Measurements from ENCODE around the gene STAP1. TPM values are rescaled to one million over a fixed set of nuclear protein-coding genes. Genes with fewer than 3 reads are reported as not detected.
A peak's percentile ranks its signal among the peaks of the same experiment; 100 is the strongest.

Gene STAP1
- polyA plus RNA-seq, 1 donor (not counting 4 experiments of a cell fraction or from before 2014, with no cell fraction given): not detected

DNA sequence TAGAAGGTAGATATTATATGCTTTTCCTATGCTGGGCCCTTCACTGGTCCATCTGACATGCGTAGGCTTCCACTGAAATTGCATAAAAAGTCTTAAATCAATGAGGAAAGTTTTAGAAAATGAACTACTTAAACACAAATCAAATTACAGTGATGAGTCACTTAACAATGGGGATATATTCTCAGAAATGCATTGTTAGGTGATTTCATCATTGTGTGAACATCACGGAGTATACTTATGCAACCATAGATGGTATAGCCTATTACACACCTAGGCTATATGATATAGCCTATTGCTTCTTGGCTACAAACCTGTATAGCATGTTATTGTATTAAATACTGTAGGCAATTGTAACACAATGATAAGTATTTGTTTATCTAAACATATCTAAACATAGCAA is 10.3 kb downstream of the STAP1 start:
- H3K27ac ChIP-seq (ENCODE audit: control insufficient read depth, insufficient read depth, low read length): no peak overlapping the region
- no peaks in the 10 kb centered on the region for H3K79me2 ChIP-seq (ENCODE audit: control insufficient read depth, insufficient read depth, low read length)
- no peak overlapping the region for H3K4me3 ChIP-seq (ENCODE audit: control insufficient read depth in 2 of 3, extremely low read depth in 1 of 3, insufficient read depth in 2 of 3, low read depth in 1 of 3, low read length in 3 of 3)
- DNase-seq (ENCODE audit: low read depth, low spot score) (no peak), FAIRE-seq (peak; percentile 64)
- no peak overlapping the region for H3K4me2 ChIP-seq (ENCODE audit: control insufficient read depth, extremely low read depth, insufficient read depth, low read depth, low read length)
- H3K27me3 ChIP-seq (ENCODE audit: control insufficient read depth, extremely low read depth, insufficient read depth, low read length): no peaks in the 10 kb centered on the region
- H3K9ac ChIP-seq (ENCODE audit: control insufficient read depth, extremely low read depth, insufficient read depth, low read length): no peak overlapping the region
- H3K36me3 ChIP-seq (ENCODE audit: control insufficient read depth in 2 of 2, extremely low read depth in 1 of 2, insufficient read depth in 2 of 2, low read length in 2 of 2): no peaks in the 10 kb centered on the region
- H3K4me1 ChIP-seq (ENCODE audit: control insufficient read depth, extremely low read depth, insufficient read depth, low read length): peaks cover 4% of the 10 kb centered on the region
- H4K20me1 ChIP-seq (ENCODE audit: control insufficient read depth, extremely low read depth, insufficient read depth, low read length): no peaks in the 10 kb centered on the region
- H2AFZ ChIP-seq (ENCODE audit: control insufficient read depth, low read length): no peak overlapping the region
- dilution Hi-C loops (cut with MboI; ENCODE audit: extremely low pct_ligation_motif_present, low sequenced_read_pairs): no loop called here
- TF ChIP-seq, protein P1, sequence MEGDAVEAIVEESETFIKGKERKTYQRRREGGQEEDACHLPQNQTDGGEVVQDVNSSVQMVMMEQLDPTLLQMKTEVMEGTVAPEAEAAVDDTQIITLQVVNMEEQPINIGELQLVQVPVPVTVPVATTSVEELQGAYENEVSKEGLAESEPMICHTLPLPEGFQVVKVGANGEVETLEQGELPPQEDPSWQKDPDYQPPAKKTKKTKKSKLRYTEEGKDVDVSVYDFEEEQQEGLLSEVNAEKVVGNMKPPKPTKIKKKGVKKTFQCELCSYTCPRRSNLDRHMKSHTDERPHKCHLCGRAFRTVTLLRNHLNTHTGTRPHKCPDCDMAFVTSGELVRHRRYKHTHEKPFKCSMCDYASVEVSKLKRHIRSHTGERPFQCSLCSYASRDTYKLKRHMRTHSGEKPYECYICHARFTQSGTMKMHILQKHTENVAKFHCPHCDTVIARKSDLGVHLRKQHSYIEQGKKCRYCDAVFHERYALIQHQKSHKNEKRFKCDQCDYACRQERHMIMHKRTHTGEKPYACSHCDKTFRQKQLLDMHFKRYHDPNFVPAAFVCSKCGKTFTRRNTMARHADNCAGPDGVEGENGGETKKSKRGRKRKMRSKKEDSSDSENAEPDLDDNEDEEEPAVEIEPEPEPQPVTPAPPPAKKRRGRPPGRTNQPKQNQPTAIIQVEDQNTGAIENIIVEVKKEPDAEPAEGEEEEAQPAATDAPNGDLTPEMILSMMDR (optimal IDR thresholded peaks at IDR 0.05 in 1 of 3, IDR thresholded peaks at IDR 0.05 in 1 of 3, conservative IDR thresholded peaks at IDR 0.05 in 1 of 3; ENCODE audit: extremely low read depth in 1 of 3, insufficient read depth in 2 of 3, low read length in 3 of 3): no peak
- no peak for TF ChIP-seq EZH2 (IDR thresholded peaks at IDR 0.05; ENCODE audit: low read length)
- H3K9me3 ChIP-seq (ENCODE audit: control insufficient read depth, low read depth, low read length): no peaks in the 10 kb centered on the region
- no peaks in the 10 kb centered on the region for H3K9me1 ChIP-seq (ENCODE audit: control insufficient read depth, extremely low read depth, insufficient read depth, low read length)

- Histone ChIP-seq H3K4me1 (ENCODE audit: control insufficient read depth, extremely low read depth, insufficient read depth, low read length) (peaks cover 4% of the 10 kb centered on the region), H2AFZ (ENCODE audit: control insufficient read depth, low read length) (no peak overlapping the region), H3K79me2 (ENCODE audit: control insufficient read depth, insufficient read depth, low read length) (no peaks in the 10 kb centered on the region), H3K27ac (ENCODE audit: control insufficient read depth, insufficient read depth, low read length) (no peak overlapping the region), H3K4me3 (ENCODE audit: control insufficient read depth in 2 of 3, extremely low read depth in 1 of 3, insufficient read depth in 2 of 3, low read depth in 1 of 3, low read length in 3 of 3) (no peak overlapping the region), H3K36me3 (ENCODE audit: control insufficient read depth in 2 of 2, extremely low read depth in 1 of 2, insufficient read depth in 2 of 2, low read length in 2 of 2) (no peaks in the 10 kb centered on the region), H3K9me1 (ENCODE audit: control insufficient read depth, extremely low read depth, insufficient read depth, low read length) (no peaks in the 10 kb centered on the region), H3K4me2 (ENCODE audit: control insufficient read depth, extremely low read depth, insufficient read depth, low read depth, low read length) (no peak overlapping the region), H3K9ac (ENCODE audit: control insufficient read depth, extremely low read depth, insufficient read depth, low read length) (no peak overlapping the region), H3K9me3 (ENCODE audit: control insufficient read depth, low read depth, low read length) (no peaks in the 10 kb centered on the region), H3K27me3 (ENCODE audit: control insufficient read depth, extremely low read depth, insufficient read depth, low read length) (no peaks in the 10 kb centered on the region), H4K20me1 (ENCODE audit: control insufficient read depth, extremely low read depth, insufficient read depth, low read length) (no peaks in the 10 kb centered on the region)
- dilution Hi-C loops (cut with MboI; ENCODE audit: extremely low pct_ligation_motif_present, low sequenced_read_pairs): no loop called here
- DNase-seq (ENCODE audit: low read depth, low spot score): no peak
- FAIRE-seq: no peak
- TF ChIP-seq EZH2 (IDR thresholded peaks at IDR 0.05; ENCODE audit: low read length): no peak
- TF ChIP-seq, protein P1 (optimal IDR thresholded peaks at IDR 0.05 in 1 of 3, IDR thresholded peaks at IDR 0.05 in 1 of 3, conservative IDR thresholded peaks at IDR 0.05 in 1 of 3; ENCODE audit: extremely low read depth in 1 of 3, insufficient read depth in 2 of 3, low read length in 3 of 3): no peak
Measured at GRCh38 chr4:67570537-67570936, 12.0 kb downstream of the STAP1 start.
